Activated naive CD4-positive, alpha-beta T cell treated with anti-CD3 and anti-CD28 coated beads for 36 hours (primary cell): ENCODE results near the gene FHL5. TPM values are rescaled to one million over a fixed set of nuclear protein-coding genes. Genes with fewer than 3 reads are reported as not detected.

ENCODE experiments used
- CTCF ChIA-PET: fragments of 350-600 bp; sonication (Branson Sonifier 250); formaldehyde crosslinking; loops from one replicate; lab custom pipeline; 2021; ENCODE audit warnings: antibody characterized with exemption; lab: Charles Lee
- DNase-seq: peaks from one replicate; pipeline ENCODE4 v3.0.0-alpha.2; 2020
- H3K27ac Mint-ChIP-seq: one replicate; pipeline ENCODE4 v1.8.0; 2021; ENCODE audit warnings: mild to moderate bottlenecking, mixed read lengths
- H3K27me3 Mint-ChIP-seq: one replicate; pipeline ENCODE4 v1.8.0; 2021; ENCODE audit warnings: low read depth, mixed read lengths
- H3K36me3 Mint-ChIP-seq: one replicate; pipeline ENCODE4 v1.8.0; 2021; ENCODE audit warnings: low read depth, mixed read lengths
- H3K4me1 Mint-ChIP-seq: one replicate; pipeline ENCODE4 v1.8.0; 2021; ENCODE audit warnings: low read depth, mixed read lengths
- H3K4me3 Mint-ChIP-seq: one replicate; pipeline ENCODE4 v1.8.0; 2021; ENCODE audit warnings: mild to moderate bottlenecking, moderate library complexity, mixed read lengths
- H3K9me3 Mint-ChIP-seq: one replicate; pipeline ENCODE4 v1.8.0; 2021; ENCODE audit warnings: mixed read lengths
- intact Hi-C: fragments of 100-400 bp; cut with micrococcal nuclease; formaldehyde crosslinking; loops from one replicate; pipeline ENCODE4 v1.15.1; 2023
- total RNA-seq, 2 experiments: library from RNA; stranded (reverse); gene quantifications; one replicate each; pipeline ENCODE4 v1.2.3, GENCODE V29; 2021

FHL5 gene
- total RNA-seq, 2 experiments from 2014 or later: not detected

DNA sequence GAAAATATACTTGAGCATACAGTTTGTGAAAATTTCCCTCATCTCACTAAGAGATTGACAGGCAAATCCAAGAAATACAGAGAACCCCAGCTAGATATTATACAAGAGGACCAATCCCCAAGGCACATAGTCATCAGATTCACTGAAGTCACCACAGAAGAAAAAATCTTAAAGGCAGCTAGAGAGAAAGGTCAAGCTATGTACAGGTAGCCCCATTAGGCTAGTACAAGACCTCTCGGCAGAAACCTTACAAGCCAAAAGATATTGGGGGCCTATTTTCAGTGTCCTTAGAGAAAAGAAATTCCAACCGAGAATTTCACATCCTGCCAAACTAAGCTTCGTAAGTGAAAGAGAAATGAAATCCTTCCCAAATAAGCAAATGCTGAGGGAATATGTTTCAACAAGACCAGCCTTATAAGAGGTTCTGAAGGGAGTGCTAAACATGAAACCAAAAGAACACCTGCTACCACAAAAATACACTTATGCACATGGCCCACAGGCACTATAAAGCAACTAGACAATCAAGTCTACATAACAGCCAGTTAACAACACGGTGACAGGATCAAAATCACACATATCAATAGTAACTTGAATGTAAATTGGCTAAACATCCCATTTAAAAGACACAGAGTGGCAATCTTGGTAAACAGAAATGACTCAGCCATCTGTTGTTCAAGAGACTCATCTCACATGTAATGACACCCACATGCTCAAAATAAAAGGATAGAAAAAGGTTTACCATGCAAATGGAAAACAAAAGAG, 96.3 kb downstream of the FHL5 start:
- peaks cover 2% of the 10 kb centered on the region for H3K9me3 Mint-ChIP-seq
- H3K36me3 Mint-ChIP-seq: no peaks in the 10 kb centered on the region
- H3K4me3 Mint-ChIP-seq: no peak overlapping the region
- peaks cover 22% of the 10 kb centered on the region for H3K27me3 Mint-ChIP-seq
- no peak overlapping the region for H3K27ac Mint-ChIP-seq
- no peaks in the 10 kb centered on the region for H3K4me1 Mint-ChIP-seq
- intact Hi-C loops: no loop called here
- DNase-seq: no peak
- CTCF ChIA-PET: no interaction called here

Other genes starting within 250 kb of the FHL5 start
- gene UFL1, start 41.3 kb upstream of the FHL5 start, total RNA-seq: 10 to 100 TPM; 28.3 to 28.7 TPM